ENCODE data around the gene IGFBP7.

IGFBP7 gene

DNA sequence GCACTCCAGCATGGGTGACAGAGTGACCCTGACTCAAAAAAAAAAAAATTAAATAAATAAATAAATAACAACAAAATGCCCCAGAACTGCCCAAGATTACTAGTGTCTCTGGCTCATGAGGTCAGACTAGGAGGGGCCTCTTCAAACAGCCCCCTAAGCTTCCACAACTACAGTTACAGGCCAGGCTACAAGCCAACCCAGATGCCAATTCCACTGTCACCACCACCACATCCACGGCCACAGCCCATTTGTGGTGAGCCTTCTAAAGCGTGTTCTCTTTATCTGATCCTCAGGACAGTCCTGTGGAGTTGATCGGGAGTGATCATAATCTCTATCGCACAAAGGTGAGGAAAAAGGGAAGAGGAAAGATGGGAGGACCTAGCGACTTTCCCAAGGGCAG lies 36.6 kb downstream of the IGFBP7 start:
- in situ Hi-C loops (cut with HindIII; ENCODE audit: low sequenced_read_pairs), result no loop called here
- DNase-seq (ENCODE audit: low read depth, low spot score), result no peak
- TF ChIP-seq, protein P1, sequence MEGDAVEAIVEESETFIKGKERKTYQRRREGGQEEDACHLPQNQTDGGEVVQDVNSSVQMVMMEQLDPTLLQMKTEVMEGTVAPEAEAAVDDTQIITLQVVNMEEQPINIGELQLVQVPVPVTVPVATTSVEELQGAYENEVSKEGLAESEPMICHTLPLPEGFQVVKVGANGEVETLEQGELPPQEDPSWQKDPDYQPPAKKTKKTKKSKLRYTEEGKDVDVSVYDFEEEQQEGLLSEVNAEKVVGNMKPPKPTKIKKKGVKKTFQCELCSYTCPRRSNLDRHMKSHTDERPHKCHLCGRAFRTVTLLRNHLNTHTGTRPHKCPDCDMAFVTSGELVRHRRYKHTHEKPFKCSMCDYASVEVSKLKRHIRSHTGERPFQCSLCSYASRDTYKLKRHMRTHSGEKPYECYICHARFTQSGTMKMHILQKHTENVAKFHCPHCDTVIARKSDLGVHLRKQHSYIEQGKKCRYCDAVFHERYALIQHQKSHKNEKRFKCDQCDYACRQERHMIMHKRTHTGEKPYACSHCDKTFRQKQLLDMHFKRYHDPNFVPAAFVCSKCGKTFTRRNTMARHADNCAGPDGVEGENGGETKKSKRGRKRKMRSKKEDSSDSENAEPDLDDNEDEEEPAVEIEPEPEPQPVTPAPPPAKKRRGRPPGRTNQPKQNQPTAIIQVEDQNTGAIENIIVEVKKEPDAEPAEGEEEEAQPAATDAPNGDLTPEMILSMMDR (IDR thresholded peaks at IDR 0.05; ENCODE audit: low read depth, low read length), result no peak
- H3K4me3 ChIP-seq (ENCODE audit: low read depth, low read length), result no peak overlapping the region

DNA sequence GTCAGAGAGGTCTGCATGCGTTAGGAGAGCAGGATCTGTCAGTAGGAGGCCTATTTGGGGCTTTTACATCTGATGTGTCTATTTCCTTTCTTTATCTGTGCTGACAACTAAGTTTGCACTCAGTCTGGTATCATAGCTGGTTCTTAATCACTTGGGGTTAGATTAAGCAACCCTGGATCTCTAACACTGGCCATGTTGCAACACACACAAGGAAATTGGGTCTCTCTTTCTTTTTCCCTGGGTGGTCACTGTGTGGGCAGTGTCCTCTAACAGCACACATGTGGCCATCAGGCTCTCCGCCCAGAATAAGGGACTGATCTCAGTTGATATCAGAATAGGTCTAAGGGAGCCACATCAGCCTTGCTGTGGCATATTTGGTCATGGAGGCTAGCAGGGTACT lies 38.9 kb downstream of the IGFBP7 start:
- TF ChIP-seq, protein P1 (IDR thresholded peaks at IDR 0.05; ENCODE audit: low read depth, low read length), result no peak
- no peak overlapping the region for H3K4me3 ChIP-seq (ENCODE audit: low read depth, low read length)
- in situ Hi-C loops (cut with HindIII; ENCODE audit: low sequenced_read_pairs), result no loop called here
- no peak for DNase-seq (ENCODE audit: low read depth, low spot score)

DNA sequence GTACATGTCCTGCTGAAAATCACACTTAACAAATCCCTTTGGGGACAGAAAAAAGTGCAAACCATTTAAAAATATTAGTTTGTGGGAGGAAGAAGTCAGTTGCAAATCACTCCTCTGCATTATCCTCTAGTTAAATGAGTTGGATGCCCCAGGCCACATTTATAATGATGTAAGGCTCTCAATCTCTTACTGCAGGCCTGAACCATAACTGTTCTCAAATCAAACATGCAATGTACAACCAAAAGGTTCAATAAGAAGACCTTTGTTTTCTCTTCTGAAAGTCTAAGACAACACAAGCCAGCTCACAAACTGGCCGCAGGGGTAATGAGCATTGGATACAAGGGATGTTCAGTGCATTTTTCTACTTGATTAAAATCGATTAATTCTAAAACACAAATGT lies 39.7 kb downstream of the IGFBP7 start:
- no peak overlapping the region for H3K4me3 ChIP-seq (ENCODE audit: low read depth, low read length)
- no peak for DNase-seq (ENCODE audit: low read depth, low spot score)
- in situ Hi-C loops (cut with HindIII; ENCODE audit: low sequenced_read_pairs), result no loop called here
- TF ChIP-seq, protein P1 (IDR thresholded peaks at IDR 0.05; ENCODE audit: low read depth, low read length), result no peak

DNA sequence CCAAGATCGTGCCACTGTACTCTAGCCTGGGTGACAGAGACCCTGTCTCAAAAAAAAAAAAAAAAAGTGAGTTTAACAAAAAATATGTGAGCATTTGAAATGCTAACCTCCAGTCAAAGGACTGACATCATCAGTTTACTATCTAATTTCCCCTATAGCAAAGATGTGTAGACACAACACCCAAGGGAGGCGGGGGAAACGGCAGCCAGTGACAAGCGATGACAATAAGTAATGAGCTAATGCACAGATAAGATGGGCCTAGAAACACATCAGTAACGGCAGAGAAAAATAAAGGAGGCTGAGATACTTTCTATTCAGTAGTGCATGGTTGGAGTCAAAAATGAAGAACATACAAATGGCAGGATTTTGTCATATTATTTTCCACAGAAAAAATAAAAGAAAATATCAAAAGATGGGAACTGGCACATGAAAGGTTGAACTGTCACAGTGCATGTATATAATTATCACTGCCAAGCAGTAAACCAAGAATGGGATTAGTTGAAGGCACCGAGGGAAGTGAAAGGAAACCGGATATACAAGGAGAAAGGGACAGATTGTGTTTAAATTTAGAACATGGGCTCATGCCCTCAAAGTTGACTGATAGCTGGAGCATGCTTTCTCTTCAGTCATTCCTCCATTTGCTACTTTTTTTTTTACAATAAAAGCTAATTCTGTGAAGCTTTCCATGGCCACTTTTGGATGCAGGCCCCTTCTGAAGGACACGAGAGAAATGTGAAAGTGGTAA lies 41.8 kb downstream of the IGFBP7 start:
- in situ Hi-C loops (cut with HindIII; ENCODE audit: low sequenced_read_pairs), result no loop called here
- TF ChIP-seq, protein P1 (IDR thresholded peaks at IDR 0.05; ENCODE audit: low read depth, low read length), result no peak
- no peak overlapping the region for H3K4me3 ChIP-seq (ENCODE audit: low read depth, low read length)
- DNase-seq (ENCODE audit: low read depth, low spot score), result no peak

DNA sequence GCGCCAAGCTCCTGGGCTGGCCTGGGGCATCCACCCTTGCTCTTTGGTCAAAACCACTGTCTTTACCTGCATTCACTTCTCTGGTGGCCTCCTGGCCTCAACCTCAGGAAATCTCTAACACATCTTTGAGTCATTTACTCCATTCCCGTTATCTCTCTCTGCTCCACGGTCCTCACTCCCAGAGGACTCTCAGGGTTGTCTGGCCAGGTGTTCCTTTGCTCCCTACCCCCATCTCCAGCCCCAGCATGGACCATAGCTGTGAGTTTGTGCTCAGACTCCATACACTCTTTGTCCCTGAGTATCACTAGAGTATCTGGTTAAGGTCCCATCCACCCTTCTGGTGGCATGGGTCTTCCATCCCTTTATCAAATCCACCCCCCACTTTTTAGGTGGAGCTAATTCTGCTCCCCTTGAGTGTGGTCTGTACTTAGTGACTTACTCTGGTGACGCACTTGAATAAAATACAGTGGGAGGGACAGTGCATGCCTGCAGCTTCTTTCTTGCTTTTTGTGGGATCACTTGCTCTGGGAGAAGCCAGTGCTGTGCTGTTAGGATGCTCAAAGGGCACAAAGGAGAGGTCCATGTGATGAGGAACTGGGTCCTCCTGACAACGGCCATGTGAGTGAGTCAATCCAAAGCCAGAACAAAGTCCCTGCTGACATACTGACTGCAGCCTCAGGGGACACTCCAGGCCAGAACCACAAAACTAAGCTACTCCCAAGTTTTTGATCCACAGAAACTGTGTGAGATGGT lies 44.3 kb downstream of the IGFBP7 start:
- in situ Hi-C loops (cut with HindIII; ENCODE audit: low sequenced_read_pairs), result no loop called here
- peak; percentile 59 for DNase-seq (ENCODE audit: low read depth, low spot score)
- TF ChIP-seq, protein P1 (IDR thresholded peaks at IDR 0.05; ENCODE audit: low read depth, low read length), result no peak
- H3K4me3 ChIP-seq (ENCODE audit: low read depth, low read length), result no peak overlapping the region

DNA sequence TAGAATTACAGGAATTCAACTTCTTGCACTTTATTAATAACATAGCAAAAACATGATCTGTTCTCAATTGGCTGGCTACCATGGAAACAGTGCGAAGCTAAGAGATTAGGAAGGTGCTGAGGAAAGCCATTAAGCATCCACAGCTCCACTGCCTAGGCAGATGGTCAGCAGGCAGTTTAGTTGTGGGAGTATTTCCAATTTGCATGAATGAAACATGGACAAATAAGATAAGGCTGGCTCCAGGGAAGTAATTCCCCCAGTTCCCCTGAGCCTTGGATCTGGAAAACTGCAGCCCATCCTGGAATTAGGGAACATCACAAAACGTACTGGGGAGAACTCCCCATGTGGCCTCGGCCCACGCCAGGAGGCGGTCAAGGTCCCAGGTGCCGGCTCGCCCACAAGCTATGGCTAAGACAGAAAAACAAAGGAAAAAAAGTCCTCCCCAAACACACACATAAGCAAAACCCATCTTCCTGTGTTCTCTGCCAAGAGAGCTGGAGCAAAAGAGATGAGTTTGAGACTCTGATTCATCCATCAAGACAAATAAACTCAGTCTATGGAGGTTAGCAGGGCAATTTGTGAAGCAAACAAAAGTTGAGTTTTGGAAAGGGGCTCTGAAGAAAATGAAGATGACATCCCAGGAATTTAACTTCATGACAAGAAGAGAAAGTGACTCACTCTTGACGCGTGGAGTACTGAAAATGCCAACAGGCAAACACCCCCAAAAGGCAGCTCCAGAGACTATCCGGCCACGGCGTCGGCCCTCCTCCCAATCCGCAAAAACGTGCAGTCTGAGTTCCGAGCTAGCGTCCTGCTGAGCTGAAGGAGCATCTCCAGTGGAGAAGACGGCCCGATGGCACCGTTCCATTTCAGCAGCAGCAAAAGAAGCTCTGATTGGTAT lies 45.1 kb downstream of the IGFBP7 start:
- in situ Hi-C loops (cut with HindIII; ENCODE audit: low sequenced_read_pairs), result no loop called here
- no peak overlapping the region for H3K4me3 ChIP-seq (ENCODE audit: low read depth, low read length)
- peak; percentile 96 for DNase-seq (ENCODE audit: low read depth, low spot score)
- TF ChIP-seq, protein P1 (IDR thresholded peaks at IDR 0.05; ENCODE audit: low read depth, low read length), result no peak

Data from astrocyte of the spinal cord (primary cell).